Lower leg skin (tissue), 3 donors: ENCODE results near the gene CCND2.

Experiments
- POLR2A ChIP-seq, 2 donors: fragments of 450-650 bp; IDR thresholded peaks; one replicate each; pipeline ENCODE4 v1.6.1; 2016 to 2017; ENCODE audit warnings: antibody characterized with exemption in 2 of 2, mild to moderate bottlenecking in 1 of 2, moderate library complexity in 1 of 2
- TF ChIP-seq, protein P1 (sequence below), 3 donors: fragments of 450-650 bp; IDR thresholded peaks; one replicate each; pipeline ENCODE4 v1.5.1; 2016; ENCODE audit warnings: antibody characterized with exemption in 3 of 3, mild to moderate bottlenecking in 3 of 3, moderate library complexity in 2 of 3

DNA sequence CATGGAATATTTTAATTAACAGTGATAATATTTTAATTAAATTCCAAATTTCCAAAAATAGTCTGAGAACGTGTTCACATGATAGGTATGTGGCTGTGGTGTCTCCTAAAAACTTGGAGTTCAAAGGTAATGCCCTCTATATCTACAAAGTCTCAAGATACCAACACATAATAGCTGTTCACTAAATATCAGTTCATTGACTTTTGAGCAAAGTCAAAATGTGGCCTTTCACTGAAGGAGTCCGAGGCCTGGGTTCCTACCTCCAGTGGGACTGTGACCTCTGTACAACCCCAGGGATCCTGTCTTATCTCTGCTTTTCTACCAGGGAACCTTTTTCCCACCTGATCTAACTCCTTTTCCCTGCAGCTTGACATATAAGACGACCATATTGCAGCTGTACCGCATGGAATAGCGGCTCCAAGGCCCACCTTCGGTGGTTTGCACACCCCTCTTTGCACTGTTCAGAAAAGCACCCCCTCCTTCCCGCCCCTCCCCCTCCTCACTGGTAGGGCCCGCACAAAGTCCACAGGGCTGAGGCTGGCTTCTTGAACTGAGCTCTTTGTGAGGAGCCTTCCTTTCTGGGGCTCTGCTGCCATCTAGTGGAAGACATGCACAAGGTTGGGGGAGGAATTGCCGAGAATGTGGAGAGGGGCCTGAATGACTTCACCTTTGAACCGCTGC, 3.1 kb downstream of the CCND2 start:
- TF ChIP-seq, protein P1, sequence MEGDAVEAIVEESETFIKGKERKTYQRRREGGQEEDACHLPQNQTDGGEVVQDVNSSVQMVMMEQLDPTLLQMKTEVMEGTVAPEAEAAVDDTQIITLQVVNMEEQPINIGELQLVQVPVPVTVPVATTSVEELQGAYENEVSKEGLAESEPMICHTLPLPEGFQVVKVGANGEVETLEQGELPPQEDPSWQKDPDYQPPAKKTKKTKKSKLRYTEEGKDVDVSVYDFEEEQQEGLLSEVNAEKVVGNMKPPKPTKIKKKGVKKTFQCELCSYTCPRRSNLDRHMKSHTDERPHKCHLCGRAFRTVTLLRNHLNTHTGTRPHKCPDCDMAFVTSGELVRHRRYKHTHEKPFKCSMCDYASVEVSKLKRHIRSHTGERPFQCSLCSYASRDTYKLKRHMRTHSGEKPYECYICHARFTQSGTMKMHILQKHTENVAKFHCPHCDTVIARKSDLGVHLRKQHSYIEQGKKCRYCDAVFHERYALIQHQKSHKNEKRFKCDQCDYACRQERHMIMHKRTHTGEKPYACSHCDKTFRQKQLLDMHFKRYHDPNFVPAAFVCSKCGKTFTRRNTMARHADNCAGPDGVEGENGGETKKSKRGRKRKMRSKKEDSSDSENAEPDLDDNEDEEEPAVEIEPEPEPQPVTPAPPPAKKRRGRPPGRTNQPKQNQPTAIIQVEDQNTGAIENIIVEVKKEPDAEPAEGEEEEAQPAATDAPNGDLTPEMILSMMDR (IDR thresholded peaks at IDR 0.05), result peak in 1 of 3 donors; percentile 39
- TF ChIP-seq POLR2A (IDR thresholded peaks at IDR 0.05), result no peak
